Measurements from ENCODE around the gene CUEDC1.
A peak's percentile ranks its signal among the peaks of the same experiment; 100 is the strongest.

CUEDC1 gene

GRCh38 chr17:57946798-57947358 is 8.3 kb downstream of the CUEDC1 start:
- Histone ChIP-seq H3K27me3 (ENCODE audit: low read depth) (no peaks in the 10 kb centered on the region), H3K4me3 (no peak overlapping the region), H3K36me3 (replicated peaks) (no peaks in the 10 kb centered on the region), H3K9me3 (no peaks in the 10 kb centered on the region), H3K4me1 (peaks cover 58% of the 10 kb centered on the region)
- in situ Hi-C loops (cut with MboI; ENCODE audit: low sequenced_read_pairs) = loop anchor here (5.0 kb wide), 1 partner anchor 40 kb away; no protein-coding TSS in a partner anchor
- DNase-seq (ENCODE audit: low spot score in 2 of 2) = peak in 1 of 2 experiments; percentile 43

DNA sequence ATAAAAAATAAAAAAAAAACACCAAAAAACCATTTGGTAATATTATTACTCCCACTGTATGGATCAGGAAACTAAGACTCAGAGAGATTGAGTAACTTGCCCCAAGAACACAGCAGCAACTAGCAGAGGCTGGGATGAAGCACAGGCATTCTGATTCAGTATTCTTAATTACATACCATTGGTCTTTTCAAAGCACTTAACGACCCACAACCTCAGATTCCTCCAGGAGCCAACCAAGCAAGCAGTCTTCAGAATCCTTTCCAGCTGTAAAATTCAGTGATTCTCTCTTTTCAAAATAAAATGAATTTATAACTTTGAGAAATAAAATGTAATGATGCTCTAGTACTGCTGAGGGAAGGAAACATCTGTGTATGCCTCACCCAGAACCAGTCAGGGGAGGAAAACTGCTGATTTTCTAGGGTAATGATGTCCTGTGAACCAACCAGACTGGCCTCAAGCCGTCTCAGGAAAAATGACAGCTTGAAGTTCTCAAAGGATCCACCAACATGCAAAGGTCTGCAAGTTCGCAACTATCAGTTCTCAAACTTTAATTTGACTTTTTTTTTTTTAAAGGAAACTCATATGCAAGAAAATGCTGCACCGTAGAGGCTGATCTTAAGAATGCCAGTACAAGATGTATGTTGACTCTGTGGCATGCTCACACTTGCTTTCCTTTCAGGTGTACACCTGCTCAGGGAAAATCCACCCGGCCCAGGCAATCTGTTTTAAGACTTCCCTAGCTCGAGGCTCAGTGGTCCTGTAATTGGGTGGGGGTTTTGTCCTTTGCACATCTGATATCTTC is 9.0 kb downstream of the CUEDC1 start:
- H3K27me3 ChIP-seq (ENCODE audit: low read depth) = no peaks in the 10 kb centered on the region
- H3K4me1 ChIP-seq = peaks cover 53% of the 10 kb centered on the region
- in situ Hi-C loops (cut with MboI; ENCODE audit: low sequenced_read_pairs) = loop anchor here (5.0 kb wide), 1 partner anchor 39 kb away; no protein-coding TSS in a partner anchor
- H3K9me3 ChIP-seq = no peaks in the 10 kb centered on the region
- H3K4me3 ChIP-seq = no peak overlapping the region
- DNase-seq (ENCODE audit: low spot score in 2 of 2) = no peak
- no peaks in the 10 kb centered on the region for H3K36me3 ChIP-seq (replicated peaks)

- in situ Hi-C loops (cut with MboI; ENCODE audit: low sequenced_read_pairs) = loop anchor here (5.0 kb wide), 1 partner anchor 38 kb away; no protein-coding TSS in a partner anchor
- no peak overlapping the region for H3K4me3 ChIP-seq
- H3K4me1 ChIP-seq = peaks cover 42% of the 10 kb centered on the region
- no peaks in the 10 kb centered on the region for H3K27me3 ChIP-seq (ENCODE audit: low read depth)
- no peaks in the 10 kb centered on the region for H3K36me3 ChIP-seq (replicated peaks)
- H3K9me3 ChIP-seq = no peaks in the 10 kb centered on the region
- no peak for DNase-seq (ENCODE audit: low spot score in 2 of 2)
Measured at GRCh38 chr17:57944908-57945307, 10.3 kb downstream of the CUEDC1 start.

DNA sequence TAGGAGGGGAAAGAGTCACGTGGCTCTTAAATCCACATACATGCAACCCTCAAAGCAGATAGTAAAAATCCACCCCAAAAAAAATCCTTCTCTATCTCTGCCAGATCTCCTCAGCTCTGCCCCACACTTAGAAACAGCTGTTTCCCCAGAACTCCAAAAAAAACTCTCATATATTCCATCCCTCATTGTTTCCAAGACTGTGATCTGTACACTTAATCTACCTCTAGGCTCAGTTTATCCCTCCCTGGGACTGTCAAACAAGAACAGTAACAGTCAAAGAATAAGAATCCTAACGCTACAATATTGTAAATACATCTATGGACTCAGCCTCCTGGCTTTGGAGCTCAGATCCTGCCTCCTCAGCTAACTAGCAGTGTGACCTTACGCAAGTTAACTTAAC is 11.6 kb downstream of the CUEDC1 start:
- in situ Hi-C loops (cut with MboI; ENCODE audit: low sequenced_read_pairs) = no loop called here
- Histone ChIP-seq H3K4me3 (no peak overlapping the region), H3K36me3 (replicated peaks) (no peaks in the 10 kb centered on the region), H3K9me3 (no peaks in the 10 kb centered on the region), H3K27me3 (ENCODE audit: low read depth) (no peaks in the 10 kb centered on the region), H3K4me1 (peaks cover 37% of the 10 kb centered on the region)
- DNase-seq (ENCODE audit: low spot score in 2 of 2) = no peak

GRCh38 chr17:57943140-57943539 is 12.1 kb downstream of the CUEDC1 start:
- in situ Hi-C loops (cut with MboI; ENCODE audit: low sequenced_read_pairs) = no loop called here
- peaks cover 32% of the 10 kb centered on the region for H3K4me1 ChIP-seq
- H3K27me3 ChIP-seq (ENCODE audit: low read depth) = no peaks in the 10 kb centered on the region
- no peak for DNase-seq (ENCODE audit: low spot score in 2 of 2)
- H3K4me3 ChIP-seq = no peak overlapping the region
- H3K9me3 ChIP-seq = no peaks in the 10 kb centered on the region
- no peaks in the 10 kb centered on the region for H3K36me3 ChIP-seq (replicated peaks)

GRCh38 chr17:57941384-57942370 is 13.5 kb downstream of the CUEDC1 start:
- in situ Hi-C loops (cut with MboI; ENCODE audit: low sequenced_read_pairs) = no loop called here
- H3K27me3 ChIP-seq (ENCODE audit: low read depth) = no peaks in the 10 kb centered on the region
- H3K4me1 ChIP-seq = peaks cover 18% of the 10 kb centered on the region

DNA sequence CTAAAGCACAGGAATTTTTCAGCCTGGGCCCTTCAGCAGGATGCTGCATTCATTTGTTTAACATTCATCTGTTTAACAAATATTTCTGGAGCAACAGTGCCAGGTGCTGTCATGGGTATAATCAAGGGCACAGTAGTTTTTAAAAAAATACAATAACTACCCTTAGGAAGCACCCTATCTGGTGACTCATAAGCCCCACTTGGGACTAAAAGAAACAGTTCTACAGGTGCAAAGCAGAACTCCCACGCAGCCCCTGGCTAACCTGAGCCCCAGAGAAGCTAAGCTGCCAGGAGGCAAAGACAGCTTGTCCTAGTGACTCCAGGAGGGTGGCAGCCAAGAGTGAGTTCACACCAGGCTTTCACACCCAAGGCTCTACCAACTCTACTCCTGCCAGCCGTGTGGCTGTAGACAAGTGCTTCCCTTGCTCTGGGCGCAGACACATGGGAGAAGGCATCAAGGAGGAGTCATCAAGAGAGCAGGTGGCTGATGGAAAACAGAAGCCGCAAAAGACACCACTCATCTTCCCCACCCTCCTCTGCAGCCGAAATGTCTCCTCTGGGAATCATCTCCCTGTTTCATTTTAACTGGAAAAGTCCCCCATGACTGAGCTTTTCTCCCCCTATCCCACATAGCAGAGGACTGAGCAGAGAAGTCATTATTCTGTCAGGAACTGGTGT is 14.4 kb downstream of the CUEDC1 start:
- Histone ChIP-seq H3K36me3 (replicated peaks) (no peaks in the 10 kb centered on the region), H3K27me3 (ENCODE audit: low read depth) (no peaks in the 10 kb centered on the region), H3K9me3 (no peaks in the 10 kb centered on the region), H3K4me3 (no peak overlapping the region), H3K4me1 (peaks cover 15% of the 10 kb centered on the region)
- no peak for DNase-seq (ENCODE audit: low spot score in 2 of 2)
- in situ Hi-C loops (cut with MboI; ENCODE audit: low sequenced_read_pairs) = no loop called here

More at GRCh38 chr17:57941384-57942370, 13.5 kb downstream of the CUEDC1 start:
- no peak overlapping the region for H3K4me3 ChIP-seq
- H3K36me3 ChIP-seq (replicated peaks) = no peaks in the 10 kb centered on the region
- DNase-seq (ENCODE audit: low spot score in 2 of 2) = no peak
- H3K9me3 ChIP-seq = no peaks in the 10 kb centered on the region

- no peak overlapping the region for H3K4me3 ChIP-seq
- in situ Hi-C loops (cut with MboI; ENCODE audit: low sequenced_read_pairs) = no loop called here
Measured at GRCh38 chr17:57940231-57940630, 15.0 kb downstream of the CUEDC1 start.

DNA sequence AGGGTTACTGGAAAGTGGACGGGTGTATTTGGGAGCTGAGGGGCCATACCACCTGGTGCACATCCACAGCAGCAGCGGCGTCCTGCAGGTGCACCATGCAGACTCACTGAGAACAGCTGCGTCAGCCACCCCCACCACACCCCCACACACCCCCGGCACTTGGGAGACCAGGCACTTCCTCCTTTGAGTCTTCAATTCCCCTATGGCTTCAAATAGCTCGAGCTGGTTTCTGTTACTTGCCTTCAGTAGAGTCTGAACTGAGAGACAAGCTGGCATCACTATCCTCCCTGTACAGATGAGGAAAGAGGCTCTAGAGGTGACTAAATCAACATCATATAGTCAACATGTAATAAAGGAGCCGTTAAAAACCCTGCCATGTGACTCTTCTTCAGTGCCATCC is 15.4 kb downstream of the CUEDC1 start:
- DNase-seq (ENCODE audit: low spot score in 2 of 2) = no peak
- in situ Hi-C loops (cut with MboI; ENCODE audit: low sequenced_read_pairs) = no loop called here
- no peaks in the 10 kb centered on the region for H3K27me3 ChIP-seq (ENCODE audit: low read depth)
- no peak overlapping the region for H3K4me3 ChIP-seq
- peaks cover 16% of the 10 kb centered on the region for H3K4me1 ChIP-seq
- H3K9me3 ChIP-seq = no peaks in the 10 kb centered on the region
- H3K36me3 ChIP-seq (replicated peaks) = no peaks in the 10 kb centered on the region

More at GRCh38 chr17:57940231-57940630, 15.0 kb downstream of the CUEDC1 start:
- no peaks in the 10 kb centered on the region for H3K9me3 ChIP-seq
- H3K4me1 ChIP-seq = peaks cover 16% of the 10 kb centered on the region
- H3K27me3 ChIP-seq (ENCODE audit: low read depth) = no peaks in the 10 kb centered on the region
- H3K36me3 ChIP-seq (replicated peaks) = no peaks in the 10 kb centered on the region
- no peak for DNase-seq (ENCODE audit: low spot score in 2 of 2)

DNA sequence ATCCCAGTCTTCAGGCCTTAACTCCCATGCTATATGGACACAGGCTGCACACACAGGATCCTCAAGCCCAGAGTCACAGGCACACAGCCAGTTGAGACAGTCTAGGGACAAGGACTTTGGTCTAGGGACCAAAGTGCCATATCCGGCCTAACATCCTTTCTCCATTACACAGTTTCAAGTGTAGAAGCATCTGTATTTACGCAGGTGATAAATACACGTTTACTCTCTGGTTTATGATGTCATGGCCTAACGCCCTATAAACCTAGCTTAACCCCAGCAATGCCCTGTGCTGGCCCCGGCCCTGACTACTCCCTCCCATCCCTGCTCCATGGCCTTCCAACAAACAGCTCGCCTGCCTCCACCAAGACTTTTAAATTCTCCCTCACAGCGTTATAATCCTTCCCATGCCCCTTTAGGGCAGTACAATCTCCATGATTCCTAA is 17.1 kb downstream of the CUEDC1 start:
- in situ Hi-C loops (cut with MboI; ENCODE audit: low sequenced_read_pairs) = no loop called here
- H3K27me3 ChIP-seq (ENCODE audit: low read depth) = no peaks in the 10 kb centered on the region
- peaks cover 14% of the 10 kb centered on the region for H3K4me1 ChIP-seq
- DNase-seq (ENCODE audit: low spot score in 2 of 2) = no peak
- no peaks in the 10 kb centered on the region for H3K36me3 ChIP-seq (replicated peaks)
- no peak overlapping the region for H3K4me3 ChIP-seq
- H3K9me3 ChIP-seq = no peaks in the 10 kb centered on the region

DNA sequence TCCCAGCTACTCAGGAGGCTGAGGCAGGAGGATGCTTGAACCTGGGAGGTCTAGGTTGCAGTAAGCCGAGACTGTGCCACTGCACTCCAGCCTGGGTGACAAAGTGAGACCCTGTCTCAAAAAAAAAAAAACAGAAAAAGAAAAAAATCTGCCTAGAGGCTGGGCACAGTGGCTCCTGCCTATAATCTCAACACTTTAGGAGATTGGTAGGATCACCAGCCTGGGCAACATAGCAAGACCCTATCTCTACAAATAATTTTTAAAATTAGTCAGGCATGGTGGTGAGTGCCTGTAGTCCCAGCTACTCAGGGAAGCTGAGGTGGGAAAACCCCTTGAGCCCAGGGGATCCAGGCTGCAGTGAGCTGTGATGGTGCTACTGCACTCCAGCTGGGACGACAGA is 17.7 kb downstream of the CUEDC1 start:
- Histone ChIP-seq H3K4me3 (no peak overlapping the region), H3K9me3 (no peaks in the 10 kb centered on the region), H3K36me3 (replicated peaks) (no peaks in the 10 kb centered on the region), H3K4me1 (peaks cover 14% of the 10 kb centered on the region), H3K27me3 (ENCODE audit: low read depth) (no peaks in the 10 kb centered on the region)
- in situ Hi-C loops (cut with MboI; ENCODE audit: low sequenced_read_pairs) = no loop called here
- no peak for DNase-seq (ENCODE audit: low spot score in 2 of 2)

GRCh38 chr17:57935833-57936807 is 19.1 kb downstream of the CUEDC1 start:
- Histone ChIP-seq H3K9me3 (no peaks in the 10 kb centered on the region), H3K36me3 (replicated peaks) (no peaks in the 10 kb centered on the region), H3K4me1 (peaks cover 14% of the 10 kb centered on the region), H3K27me3 (ENCODE audit: low read depth) (no peaks in the 10 kb centered on the region), H3K4me3 (no peak overlapping the region)
- in situ Hi-C loops (cut with MboI; ENCODE audit: low sequenced_read_pairs) = no loop called here
- no peak for DNase-seq (ENCODE audit: low spot score in 2 of 2)
